Stimulated activated CD8-positive, alpha-beta memory T cell treated with anti-CD3 and anti-CD28 coated beads, Interleukin-7, amount 100 ng/mL, for 4 hours (primary cell): ENCODE results near the gene UBE2K.
A peak's percentile ranks its signal among the peaks of the same experiment; 100 is the strongest.
"Not testable (repeated sequence)": the region's sequence is repeated elsewhere in the genome, so short reads cannot be mapped to it uniquely, and the experiment has no call there.

Source experiments
- DNase-seq, 2 donors: peaks; one replicate each; pipeline ENCODE4 v3.0.0-alpha.2; 2020; ENCODE audit warnings: low read depth in 2 of 2

UBE2K gene, protein sequence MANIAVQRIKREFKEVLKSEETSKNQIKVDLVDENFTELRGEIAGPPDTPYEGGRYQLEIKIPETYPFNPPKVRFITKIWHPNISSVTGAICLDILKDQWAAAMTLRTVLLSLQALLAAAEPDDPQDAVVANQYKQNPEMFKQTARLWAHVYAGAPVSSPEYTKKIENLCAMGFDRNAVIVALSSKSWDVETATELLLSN

DNA sequence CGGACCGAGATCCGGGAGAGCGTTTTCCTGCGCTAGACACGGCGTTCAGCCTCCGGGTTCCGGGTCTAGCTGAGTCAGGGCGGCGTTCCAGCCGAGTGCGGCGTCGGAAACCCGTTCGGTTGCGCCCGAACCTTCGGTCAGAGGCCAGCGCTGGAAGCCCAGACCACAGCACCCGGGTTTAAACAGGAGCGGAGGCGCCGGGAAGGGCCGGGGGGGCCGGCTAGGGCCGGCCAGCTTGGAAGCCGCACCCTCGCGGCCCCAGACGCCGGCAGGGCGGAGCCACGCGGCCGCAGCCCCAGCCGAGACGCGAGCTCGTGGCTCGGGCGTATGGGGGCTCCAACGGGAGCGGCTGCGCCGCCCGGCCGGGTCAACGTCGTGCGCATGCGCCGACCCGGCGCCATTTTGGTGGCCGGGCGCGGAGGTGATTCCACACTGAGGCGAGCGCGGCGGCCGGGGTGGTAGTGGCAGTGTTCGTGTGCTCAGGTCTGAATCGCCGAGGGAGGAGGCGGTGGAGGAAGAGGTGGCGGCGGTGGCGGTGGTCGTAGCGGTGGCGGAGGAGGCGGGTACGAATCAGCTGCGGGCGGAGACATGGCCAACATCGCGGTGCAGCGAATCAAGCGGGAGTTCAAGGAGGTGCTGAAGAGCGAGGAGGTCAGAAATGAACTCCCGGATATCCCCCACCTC, at the start of gene UBE2K:
UBE2K (plus strand) TSS at position 397 of the 684 bp plus-strand sequence; CDS start at position 589, 192 bp downstream.
- DNase-seq: peak; percentile 77 to 86

DNA sequence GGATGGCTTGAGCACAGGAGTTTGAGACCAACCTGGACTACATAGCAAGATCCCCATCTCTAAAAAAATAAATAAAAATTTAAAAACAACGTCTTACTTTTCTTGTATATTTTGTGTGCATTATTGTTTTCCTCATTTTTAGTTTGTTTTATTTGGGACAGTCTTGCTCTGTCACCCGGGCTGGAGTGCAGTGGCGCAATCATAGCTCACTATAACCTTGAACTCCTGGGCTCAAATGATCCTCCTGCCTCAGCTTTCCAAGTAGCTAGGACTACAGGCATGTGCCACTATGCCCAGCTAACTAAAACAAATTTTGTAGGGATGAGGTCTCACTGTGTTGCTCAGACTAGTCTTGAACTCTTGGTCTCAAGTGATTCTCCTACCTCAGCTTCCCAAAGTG, 49.7 kb upstream of the UBE2K start:
- no peak for DNase-seq

DNA sequence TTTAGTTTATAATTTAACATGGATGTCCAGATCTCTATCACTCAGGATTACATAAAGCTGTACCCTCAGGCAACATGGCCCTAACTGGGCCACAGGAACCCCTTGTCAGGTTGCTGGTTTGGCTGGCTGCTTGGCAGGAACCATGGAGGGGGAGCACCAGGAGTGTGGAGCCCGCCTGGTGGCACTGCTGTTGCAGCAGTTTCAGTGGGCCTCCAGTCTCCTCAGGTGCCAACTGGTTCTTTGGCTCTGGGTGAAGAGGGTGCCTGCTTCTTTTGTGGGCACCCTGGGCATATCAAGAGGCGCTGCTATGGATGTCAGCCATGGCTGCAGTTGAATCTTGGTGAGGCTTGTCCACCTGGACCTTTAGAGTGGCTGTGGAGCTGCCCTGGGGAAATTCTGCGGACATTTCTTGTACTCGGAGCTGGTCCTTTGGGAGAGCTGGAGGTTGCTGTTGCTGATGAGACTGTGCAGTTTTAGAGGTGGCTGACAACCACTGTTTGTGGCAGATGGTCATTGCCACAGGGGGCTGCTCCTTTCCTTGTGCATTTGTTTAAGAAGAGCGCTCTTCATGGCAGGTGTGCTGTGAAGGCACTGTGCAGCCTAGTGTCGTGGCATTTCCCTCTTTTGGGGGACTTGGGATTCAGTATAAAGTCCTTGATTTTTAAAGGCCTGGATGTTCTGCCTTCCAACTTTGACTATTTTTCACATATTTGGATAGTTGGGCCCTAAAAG, 48.9 kb upstream of the UBE2K start:
- no peak for DNase-seq

DNA sequence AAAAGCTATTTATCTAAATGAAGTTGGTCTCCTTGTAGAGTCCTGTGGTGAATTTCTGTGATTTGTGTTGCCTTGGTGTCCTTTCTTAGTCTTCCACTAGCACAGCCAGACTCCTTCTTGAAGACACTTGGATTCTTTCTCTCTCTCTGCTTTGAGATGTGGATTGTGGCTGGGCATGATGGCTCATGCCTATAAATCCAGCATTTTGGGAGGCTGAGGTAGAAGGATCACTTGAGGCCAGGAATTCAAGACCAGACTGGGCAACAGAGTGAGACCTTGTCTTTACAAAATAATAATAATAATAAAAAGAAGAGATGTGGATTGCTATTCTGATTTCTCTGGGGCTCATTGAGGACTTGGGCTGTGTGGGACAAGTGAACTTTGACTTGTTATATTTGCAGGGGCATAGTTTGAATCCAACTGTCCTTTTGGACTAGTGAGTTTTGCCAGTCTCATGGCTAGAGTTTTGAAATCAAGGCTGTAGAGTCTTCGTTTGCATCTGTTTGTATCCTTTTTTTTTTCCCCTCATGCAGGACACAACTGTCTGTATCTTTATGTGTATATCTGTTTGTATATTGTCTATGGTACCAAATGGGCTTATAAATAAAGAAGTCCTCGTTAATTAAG, 48.2 kb upstream of the UBE2K start:
- DNase-seq: no peak

DNA sequence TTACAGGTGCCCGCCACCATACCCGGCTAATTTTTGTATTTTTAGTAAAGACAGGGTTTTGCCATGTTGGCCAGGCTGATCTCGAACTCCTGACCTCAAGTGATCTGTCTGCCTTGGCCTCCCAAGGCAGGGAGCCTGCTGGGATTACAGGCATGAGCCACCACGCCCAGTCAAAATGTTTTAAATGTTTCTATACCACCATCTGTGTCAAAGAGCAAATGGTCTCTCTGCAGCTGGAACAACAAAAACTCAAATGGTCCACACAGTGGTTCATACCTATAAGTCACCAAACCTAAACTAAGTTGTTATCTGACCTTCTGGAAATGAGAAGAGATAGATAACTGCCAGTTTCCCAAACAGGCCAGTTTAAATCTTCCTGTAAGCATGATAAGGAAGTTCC, 46.4 kb upstream of the UBE2K start:
- DNase-seq: not testable (repeated sequence)

DNA sequence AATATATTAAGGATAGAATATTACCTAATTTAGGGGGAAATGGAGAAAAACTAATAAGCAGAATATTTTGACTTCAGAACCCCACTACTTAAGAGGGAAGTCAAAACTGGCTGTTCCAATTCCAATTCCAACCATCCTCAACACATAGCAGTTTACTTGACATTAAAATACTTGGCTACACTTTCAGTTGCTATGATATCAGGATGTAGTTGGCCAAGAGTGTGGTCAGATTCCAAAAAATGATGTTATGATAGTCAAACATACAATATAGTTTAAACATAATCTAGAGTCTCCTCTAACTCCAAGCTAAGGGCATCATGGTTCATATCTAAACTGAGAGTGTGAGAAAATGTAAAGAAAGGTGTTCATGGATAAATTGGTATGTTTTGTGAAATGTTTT, 42.7 kb upstream of the UBE2K start:
- no peak for DNase-seq

DNA sequence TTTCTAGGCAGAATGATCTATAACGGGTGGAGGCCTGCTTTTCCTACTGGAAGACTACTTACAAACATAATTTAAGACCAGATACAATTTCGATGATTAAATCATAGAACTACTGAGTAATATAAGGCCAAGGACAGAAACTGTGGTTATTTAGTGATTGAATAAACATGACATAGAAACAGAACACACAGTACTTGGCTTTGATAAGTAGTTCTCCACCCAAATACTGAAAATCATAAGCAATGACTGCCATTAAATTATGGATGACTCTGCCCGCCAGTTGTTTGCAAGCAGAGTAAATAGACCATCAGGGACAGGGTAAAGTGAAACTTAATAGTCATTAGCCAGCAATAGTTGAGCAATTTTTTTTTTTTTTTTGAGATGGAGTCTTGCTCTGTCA, 42.1 kb upstream of the UBE2K start:
- no peak for DNase-seq

DNA sequence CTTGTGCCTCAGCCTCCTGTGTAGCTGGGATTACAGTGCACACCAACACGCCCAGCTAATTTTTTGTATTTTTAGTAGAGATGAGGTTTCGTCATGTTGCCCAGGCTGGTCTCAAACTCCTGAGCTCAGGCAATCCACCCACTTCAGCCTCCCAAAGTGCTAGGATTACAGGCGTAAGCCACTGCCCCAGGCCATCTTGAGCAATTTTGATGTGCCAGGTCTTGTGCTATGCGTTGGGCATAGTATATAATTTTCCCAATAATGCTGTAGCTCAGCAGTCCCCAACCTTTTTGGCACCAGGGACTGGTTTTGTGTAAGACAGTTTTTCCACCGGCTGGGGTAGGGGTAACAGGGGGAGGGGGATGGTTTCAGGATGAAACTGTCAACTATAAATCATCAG, 41.3 kb upstream of the UBE2K start:
- DNase-seq: not testable (repeated sequence)

DNA sequence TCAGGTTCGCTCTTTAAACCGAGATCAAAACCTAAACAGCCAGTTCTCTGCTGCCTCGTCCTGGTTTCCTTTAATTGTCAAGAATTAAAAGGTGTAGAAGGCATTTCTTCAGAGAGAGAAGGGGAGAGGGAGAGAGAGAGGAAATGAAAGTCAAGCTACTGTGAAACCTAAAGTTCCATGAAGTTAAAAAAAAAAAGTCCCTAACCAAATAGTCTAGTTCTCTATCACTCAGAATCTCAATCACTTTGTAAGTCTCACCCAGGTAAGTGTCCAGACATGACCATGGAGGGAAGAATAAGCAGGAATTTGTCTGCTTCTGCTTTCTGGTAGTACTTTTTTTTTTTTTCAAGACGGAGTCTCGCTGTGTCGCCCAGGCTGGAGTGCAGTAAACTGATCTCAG, 40.5 kb upstream of the UBE2K start:
- no peak for DNase-seq

DNA sequence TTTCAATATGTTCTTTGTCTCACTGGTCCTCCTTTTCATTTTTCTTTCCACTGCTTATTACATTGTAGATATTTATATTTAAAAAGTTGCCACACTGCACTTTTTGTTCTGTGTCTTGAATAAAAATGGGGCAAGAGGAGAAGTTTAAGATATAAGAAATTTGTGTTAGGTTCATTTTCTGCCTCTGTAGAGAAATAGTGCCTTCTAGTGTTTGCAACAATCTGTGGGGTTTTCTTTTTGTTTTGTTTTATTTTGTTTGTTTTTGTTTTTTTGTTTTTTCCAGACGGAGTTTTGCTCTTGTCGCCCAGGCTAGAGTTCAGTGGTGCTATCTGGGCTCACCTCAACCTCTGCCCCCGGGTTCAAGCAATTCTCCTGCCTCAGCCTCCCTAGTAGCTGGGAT, 39.2 kb upstream of the UBE2K start:
- no peak for DNase-seq

DNA sequence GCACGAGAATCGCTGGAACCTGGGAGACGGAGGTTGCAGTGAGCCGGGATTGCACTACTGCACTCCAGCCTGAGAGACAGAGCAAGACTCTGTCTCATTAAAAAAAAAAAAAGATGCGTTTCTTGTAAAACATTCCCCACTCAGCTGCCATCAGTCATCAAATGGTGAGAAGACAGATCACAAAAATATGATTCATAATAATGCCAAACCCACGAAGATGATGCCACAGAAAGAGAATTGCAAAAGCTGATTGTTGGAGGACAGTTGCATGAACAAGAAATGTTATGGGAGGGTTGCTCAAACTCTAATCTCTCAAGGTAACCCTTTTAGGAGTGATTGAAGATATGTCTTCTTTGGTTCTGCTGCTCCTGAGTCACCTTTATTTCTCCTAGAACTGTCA, 37.9 kb upstream of the UBE2K start:
- no peak for DNase-seq

DNA sequence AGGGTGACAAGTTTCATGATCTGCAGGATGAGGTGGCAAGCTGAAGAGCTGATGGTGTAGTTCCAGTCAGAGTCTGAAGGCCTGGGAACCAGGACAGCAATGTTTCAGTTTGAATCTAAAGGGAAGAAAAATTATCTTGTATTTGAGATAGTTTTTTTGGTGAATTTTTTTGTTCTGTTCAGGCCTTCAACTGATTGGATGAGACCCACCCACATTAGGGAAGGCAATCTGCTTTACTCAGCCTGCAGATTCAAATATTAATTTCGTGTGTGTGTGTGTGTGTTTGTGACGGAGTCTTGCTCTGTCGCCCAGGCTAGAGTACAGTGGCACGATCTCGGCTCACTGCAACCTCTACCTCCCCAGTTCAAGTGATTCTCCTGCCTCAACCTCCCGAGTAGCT, 37.2 kb upstream of the UBE2K start:
- no peak for DNase-seq

DNA sequence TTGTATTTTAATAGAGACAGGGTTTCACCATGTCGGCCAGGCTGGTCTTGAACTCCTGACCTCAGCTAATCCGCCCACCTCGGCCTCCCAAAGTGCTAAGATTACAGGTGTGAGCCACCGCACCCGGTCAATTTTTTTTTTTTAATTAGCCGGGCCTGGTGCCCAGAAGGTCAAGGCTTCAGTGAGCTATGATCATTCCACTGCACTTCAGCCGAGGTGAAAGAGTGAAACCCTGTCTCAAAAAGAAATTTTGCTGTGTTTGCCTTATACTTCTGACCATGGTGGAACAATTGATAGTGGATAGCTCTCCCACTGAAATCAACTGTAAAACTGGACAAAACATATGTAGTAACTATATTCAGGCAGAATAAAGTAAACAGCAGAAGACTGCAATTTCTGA, 35.3 kb upstream of the UBE2K start:
- no peak for DNase-seq

DNA sequence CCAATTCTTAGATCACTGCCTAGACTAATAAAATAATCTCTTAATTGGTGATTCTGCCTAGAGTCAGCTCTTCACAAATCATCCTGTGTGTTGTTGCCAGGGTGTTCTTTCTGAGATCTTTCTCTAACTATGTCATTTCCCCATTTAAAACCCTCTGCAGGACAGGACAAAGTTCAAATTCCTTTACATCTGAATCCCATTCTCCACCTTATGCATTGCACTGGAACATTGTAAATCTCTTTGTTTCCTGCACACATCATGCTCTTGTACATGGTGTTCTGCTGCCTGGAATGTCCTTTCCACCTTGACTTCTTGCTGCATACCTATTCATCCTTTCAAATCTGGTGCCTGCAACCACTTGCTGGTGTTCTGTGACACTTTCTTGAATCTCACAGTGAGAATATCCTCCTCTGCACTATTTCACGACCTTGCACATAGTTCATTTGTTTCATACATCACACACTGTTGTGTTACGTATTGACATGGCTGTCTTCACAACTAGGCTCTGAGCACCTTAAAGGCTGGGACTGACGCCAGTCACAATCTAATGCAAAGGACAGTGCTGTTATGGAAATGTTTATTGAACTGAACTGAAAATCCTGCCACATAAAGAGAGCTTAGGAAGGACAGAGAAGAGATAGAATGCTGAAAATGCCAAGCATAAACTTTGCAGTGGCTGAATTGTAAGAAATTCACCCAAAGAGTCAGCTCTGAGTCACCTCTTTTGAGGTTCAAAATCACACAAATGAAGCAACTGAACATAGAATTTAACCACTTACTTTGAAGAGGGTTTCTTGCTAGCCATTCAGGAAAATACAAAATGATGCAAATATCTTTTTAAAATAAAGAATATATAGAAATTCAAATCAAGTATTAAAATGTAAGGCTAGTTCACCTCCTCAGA, 32.9 kb upstream of the UBE2K start:
- DNase-seq: no peak

DNA sequence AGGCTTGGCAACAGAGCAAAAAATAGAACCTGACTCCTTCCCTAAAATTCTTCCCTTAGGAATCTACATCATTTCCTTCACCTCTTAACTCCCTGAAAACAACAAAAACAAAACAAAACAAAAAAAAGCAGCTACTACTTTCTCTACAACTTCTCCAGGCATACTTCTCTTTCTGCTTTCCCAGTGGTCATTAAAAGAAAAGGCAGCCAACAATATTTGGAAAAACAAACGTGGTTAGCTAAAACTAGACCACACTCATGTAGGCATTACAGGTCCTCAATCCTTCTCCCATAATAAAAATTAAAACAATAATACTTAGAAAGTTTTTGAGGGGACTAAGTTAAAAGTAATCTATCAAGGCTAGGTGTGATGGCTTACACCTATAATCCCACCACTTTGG, 30.2 kb upstream of the UBE2K start:
- DNase-seq: no peak

DNA sequence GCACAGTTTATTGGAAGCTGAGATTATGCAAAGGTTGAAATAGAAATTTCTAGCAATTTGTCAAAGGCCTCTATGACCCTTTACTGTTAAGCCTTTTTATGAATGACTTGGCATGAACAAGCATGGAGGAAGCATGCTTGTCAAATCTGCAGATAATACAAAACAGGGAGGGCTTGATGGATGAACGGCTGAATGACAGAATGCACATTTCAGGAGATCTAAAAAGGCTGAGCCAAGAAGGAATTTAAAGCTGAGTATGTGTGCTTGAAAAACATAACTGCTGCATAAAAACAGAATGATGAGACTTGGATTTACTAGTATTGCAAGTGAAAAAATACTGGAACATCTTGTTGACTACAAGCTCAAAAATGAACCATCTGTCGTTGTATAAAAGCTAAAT, 29.0 kb upstream of the UBE2K start:
- no peak for DNase-seq

DNA sequence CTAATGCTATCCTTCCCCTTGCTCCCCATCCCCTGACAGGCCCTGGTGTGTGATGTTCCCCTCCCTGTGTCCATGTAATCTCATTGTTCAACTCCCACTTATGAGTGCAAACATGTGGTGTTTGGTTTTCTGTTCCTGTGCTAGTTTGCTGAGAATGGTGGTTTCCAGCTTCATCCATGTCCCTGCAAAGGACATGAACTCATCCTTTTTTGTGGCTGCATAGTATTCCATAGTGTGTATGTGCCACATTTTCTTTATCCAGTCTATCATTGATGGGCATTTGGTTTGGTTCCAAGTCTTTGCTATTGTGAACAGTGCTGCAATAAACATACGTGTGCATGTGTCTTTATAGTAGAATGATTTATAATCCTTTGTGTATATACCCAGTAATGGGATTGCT, 27.6 kb upstream of the UBE2K start:
- DNase-seq: not testable (repeated sequence)

DNA sequence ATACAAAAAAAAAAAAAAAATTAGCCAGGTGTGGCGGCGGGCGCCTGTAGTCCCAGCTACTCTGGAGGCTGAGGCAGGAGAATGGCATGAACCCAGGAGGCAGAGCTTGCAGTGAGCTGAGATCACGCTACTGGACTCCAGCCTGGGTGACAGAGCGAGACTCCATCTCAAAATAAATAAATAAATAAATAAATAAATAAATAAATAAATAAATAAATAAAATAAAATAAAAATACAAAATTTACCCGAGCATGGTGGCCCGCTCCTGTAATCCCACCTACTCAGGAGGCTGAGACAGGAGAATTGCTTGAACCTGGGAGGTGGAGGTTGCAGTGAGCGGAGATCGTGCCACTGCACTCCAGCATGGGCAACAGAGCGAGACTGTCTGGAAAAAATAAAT, 22.3 kb upstream of the UBE2K start:
- DNase-seq: not testable (repeated sequence)

DNA sequence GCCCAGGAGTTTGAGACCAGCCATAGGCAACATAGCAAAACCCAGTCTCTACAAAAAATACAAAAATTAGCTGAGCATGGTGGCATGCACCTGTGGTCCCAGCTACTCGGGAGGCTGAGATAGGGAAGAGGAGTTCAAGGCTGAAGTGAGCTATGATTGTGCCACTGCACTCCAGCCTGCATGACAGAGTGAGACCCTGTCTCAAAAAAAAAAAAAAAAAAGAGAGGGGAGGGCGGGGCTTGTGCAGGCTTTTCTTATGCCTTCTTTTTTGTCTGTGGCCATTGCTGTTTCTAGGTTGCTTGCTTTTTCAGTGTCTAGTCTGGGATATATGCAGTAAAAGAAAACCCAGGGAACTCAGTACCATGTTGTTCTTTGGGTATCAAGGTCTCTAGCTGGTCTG, 16.9 kb upstream of the UBE2K start:
- DNase-seq: not testable (repeated sequence)

DNA sequence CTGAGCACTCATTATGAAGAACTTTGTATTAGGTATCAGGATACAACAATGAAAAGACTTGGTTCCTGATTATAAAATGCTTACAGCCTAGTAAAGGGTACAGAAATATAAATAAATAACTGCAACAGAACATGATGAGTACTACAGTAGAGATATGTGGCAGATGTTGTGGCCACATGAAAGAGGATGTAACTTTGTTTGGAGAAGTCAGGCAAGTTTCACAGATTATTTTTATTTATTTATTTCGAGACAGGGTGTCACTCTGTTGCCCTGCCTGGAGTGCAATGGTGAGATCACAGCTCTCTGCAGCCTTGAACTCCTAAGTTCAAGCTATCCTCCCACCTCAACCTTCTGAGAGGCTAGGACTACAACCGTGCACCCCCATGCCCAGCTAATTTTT, 15.8 kb upstream of the UBE2K start:
- no peak for DNase-seq

DNA sequence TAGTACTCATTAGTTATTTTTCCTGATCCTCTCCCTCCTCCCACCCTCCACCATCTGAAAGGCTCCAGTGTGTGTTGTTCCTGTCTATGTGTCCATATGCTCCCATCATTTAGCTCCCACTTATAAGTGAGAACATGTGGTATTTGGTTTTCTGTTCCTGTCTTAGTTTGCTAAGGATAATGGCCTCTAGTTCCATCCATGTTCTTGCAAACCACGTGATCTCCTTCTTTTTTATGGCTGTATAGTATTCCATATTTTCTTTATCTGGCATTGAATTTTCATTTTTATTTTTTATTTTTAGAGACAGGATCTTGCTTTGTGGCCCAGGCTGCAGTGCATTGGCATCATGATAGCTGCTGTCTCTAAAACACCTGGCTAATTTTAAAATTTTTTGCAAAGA, 11.9 kb upstream of the UBE2K start:
- no peak for DNase-seq

DNA sequence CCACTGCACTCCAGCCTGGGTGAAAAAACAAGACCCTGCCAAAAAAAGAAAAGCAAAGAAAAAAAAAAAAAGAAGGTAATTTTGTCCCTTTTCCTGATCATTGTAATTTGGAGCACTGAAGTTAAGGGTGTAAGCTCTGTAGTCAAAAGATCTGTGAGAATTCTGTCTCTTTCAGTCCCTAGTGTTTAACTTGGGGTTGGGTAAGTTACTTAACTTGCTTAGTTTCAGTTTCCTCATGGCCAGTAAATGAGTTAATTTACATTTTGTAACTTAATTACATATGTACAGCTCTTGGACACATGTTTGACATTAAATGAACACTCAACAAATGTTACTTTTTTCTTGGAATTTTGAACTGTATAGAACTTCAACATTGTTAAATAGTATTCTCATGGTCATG, 10.9 kb upstream of the UBE2K start:
- no peak for DNase-seq
